AG04450 (cell line): ENCODE data around the gene CD180. TPM values are rescaled to one million over a fixed set of nuclear protein-coding genes. Genes with fewer than 3 reads are reported as not detected.

Experiments
- CTCF ChIA-PET: fragments of 300-600, 350-600 bp; formaldehyde crosslinking; extraction: SDS; loops from one replicate; lab custom pipeline; 2022; ENCODE audit warnings: antibody characterized with exemption, inconsistent platforms; lab: Charles Lee
- POLR2A ChIA-PET: fragments of 350-600 bp; formaldehyde crosslinking; extraction: SDS; loops from one replicate; lab custom pipeline; 2021; ENCODE audit warnings: antibody characterized with exemption, inconsistent platforms; lab: Yijun Ruan, JAX
- DNase-seq: peaks from one replicate; pipeline ENCODE4 v3.0.0-alpha.2; 2011; ENCODE audit warnings: low read depth, low spot score
- H3K27ac ChIP-seq: one replicate; pipeline ENCODE4 v1.5.1; 2012; ENCODE audit warnings: low read depth, low read length, control low read depth
- H3K27me3 ChIP-seq: one replicate; pipeline ENCODE4 v1.6.0; 2012; ENCODE audit warnings: low read length; ENCODE audit not compliant: control insufficient read depth, insufficient read depth
- H3K4me3 ChIP-seq: 2 replicates; pipeline ENCODE4 v1.5.1; 2011; ENCODE audit warnings: mild to moderate bottlenecking, low read depth, low read length, control low read depth
- H3K9me3 ChIP-seq: 2 replicates; pipeline ENCODE4 v1.5.1; 2012; ENCODE audit warnings: low read length; ENCODE audit not compliant: control insufficient read depth, insufficient read depth
- polyA plus RNA-seq: library from polyadenylated mRNA; depleted of rRNA; stranded (reverse); fragments of >200 nt; gene quantifications from 2 replicates; pipeline ENCODE4 v1.2.3, GENCODE V29; 2011
- TF ChIP-seq, protein P1 (sequence below): IDR thresholded peaks from 2 replicates; pipeline ENCODE4 v1.5.1; 2011; ENCODE audit warnings: low read depth, low read length, control low read depth, inconsistent platforms

The CD180 gene
- polyA plus RNA-seq, 1 experiment = not detected

DNA sequence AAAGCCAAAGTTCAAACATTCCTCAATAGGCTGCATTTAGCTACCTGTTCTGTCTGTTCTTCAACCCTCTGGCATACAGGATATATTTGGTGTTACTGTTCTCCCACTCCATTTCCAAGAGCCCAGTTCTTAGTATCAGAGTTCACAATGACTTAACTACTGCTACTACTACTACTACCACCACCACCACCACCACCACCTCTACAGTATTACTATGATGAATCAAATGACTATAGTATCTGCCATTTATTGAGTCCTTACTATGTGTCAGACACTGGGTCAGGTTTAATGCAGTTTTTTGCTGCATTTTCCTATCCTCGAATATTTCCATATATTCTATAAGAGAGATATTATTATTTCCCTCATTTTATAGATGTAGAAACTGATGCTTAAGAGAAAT is 937 bp upstream of the CD180 start:
- ChIA-PET CTCF (interaction anchor here (1.0 kb wide), 1 partner anchor 31 kb away, joined by 3 read pairs; no protein-coding TSS in a partner anchor), POLR2A (interaction anchor here (0.6 kb wide), 1 partner anchor 77 kb away, joined by 3 read pairs; no protein-coding TSS in a partner anchor)
- no peak overlapping the region for H3K27ac ChIP-seq
- TF ChIP-seq, protein P1, sequence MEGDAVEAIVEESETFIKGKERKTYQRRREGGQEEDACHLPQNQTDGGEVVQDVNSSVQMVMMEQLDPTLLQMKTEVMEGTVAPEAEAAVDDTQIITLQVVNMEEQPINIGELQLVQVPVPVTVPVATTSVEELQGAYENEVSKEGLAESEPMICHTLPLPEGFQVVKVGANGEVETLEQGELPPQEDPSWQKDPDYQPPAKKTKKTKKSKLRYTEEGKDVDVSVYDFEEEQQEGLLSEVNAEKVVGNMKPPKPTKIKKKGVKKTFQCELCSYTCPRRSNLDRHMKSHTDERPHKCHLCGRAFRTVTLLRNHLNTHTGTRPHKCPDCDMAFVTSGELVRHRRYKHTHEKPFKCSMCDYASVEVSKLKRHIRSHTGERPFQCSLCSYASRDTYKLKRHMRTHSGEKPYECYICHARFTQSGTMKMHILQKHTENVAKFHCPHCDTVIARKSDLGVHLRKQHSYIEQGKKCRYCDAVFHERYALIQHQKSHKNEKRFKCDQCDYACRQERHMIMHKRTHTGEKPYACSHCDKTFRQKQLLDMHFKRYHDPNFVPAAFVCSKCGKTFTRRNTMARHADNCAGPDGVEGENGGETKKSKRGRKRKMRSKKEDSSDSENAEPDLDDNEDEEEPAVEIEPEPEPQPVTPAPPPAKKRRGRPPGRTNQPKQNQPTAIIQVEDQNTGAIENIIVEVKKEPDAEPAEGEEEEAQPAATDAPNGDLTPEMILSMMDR = no peak
- H3K9me3 ChIP-seq = no peaks in the 10 kb centered on the region
- H3K4me3 ChIP-seq = no peak overlapping the region
- no peaks in the 10 kb centered on the region for H3K27me3 ChIP-seq
- no peak for DNase-seq

DNA sequence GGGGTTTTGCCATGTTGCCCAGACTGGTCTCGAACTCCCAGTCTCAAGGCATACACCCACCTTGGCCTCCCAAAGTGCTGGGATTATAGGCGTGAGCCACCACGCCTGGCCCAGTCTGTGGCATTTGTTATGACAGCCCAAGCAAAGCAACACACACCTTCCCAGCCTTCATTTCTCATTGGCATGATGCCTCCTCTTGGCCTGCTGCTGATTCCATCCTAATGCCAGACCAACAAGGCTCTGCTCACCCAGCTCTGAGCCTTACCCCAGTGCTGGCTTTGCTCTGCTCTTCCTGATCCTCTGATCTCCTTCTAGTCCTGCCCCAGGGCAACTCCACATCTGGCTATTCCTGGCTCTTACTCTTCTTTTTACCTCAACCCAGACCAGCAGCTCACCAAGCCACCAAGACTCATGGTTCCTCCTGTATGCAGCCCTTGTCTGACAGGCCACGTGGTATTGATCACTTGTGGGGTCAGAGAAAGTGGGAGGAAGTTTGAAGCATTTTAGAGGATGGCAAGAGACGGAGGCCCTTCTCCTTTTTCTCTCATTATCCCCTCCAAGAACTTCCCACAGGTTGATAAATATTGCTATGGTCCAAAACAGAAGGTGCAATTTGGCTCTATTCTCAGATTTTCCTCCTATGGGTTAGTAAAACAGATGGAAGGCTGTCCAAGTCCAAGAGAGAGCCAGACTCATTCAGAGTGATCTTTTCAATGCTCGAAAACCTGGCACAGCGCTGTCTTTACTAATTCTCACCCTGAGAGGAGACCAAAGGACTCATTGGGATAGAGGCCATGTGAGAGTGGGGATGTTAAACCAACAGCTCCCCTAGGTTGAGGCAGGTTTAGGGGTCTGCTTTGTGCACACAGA is 958 bp downstream of the CD180 start:
- TF ChIP-seq, protein P1 = no peak
- no peaks in the 10 kb centered on the region for H3K27me3 ChIP-seq
- H3K4me3 ChIP-seq = no peak overlapping the region
- H3K9me3 ChIP-seq = peaks cover 4% of the 10 kb centered on the region; the same call in 1 of the 2 replicates
- H3K27ac ChIP-seq = no peak overlapping the region
- DNase-seq = no peak
- ChIA-PET CTCF (no interaction called here), POLR2A (no interaction called here)

DNA sequence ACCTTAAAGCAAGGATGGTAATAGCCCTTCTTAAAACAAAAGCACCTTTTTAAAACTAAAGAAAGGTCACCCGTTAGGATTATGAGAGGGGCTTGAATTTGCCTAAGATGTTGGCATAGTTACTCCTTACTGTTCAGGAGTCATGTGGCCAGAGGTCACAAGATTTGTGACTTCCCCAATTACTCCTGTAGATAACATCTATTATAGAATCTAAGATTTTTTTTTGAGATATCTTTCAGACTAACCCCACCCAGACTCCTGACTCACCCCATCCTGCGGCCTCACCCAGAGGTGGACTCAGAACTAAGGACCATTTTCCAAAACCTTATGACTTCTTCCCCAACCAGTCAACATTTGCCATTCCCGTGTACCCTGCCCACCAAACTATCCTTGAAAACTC is 2.4 kb downstream of the CD180 start:
- H3K27me3 ChIP-seq = no peaks in the 10 kb centered on the region
- CTCF ChIA-PET = interaction anchor here (1.5 kb wide), 1 partner anchor 380 kb away, joined by 3 read pairs; no protein-coding TSS in a partner anchor
- H3K9me3 ChIP-seq = peaks cover 4% of the 10 kb centered on the region; the same call in 1 of the 2 replicates
- no peak for DNase-seq
- TF ChIP-seq, protein P1 = no peak
- POLR2A ChIA-PET = no interaction called here
- H3K4me3 ChIP-seq = no peak overlapping the region
- no peak overlapping the region for H3K27ac ChIP-seq

DNA sequence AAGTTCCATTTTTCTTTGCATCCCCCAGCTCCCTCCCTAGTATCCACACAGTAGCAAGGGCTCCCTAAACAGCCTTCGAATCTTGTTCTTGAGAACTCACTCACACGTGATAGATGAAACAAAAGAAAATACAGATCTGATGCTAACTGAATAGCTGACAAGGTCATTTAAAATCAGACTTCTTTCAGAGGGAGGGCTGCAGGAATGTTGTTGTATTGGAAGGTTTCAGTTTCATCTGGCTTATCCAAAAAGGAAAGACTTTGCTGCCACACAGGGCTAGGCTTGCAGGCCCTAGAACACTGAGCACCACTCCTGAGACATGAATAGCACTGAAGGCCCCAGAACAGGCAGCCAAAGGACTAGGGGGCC is 3.2 kb downstream of the CD180 start:
- POLR2A ChIA-PET = no interaction called here

More for the DNA sequence above, 3.2 kb downstream of the CD180 start:
- CTCF ChIA-PET = interaction anchor here (1.5 kb wide), 1 partner anchor 379 kb away, joined by 3 read pairs; no protein-coding TSS in a partner anchor
- Histone ChIP-seq H3K9me3 (peaks cover 4% of the 10 kb centered on the region; the same call in 1 of the 2 replicates), H3K27me3 (no peaks in the 10 kb centered on the region), H3K4me3 (no peak overlapping the region), H3K27ac (no peak overlapping the region)
- DNase-seq = no peak
- TF ChIP-seq, protein P1 = no peak
